ENCODE results near the gene ZFYVE28.

DNA sequence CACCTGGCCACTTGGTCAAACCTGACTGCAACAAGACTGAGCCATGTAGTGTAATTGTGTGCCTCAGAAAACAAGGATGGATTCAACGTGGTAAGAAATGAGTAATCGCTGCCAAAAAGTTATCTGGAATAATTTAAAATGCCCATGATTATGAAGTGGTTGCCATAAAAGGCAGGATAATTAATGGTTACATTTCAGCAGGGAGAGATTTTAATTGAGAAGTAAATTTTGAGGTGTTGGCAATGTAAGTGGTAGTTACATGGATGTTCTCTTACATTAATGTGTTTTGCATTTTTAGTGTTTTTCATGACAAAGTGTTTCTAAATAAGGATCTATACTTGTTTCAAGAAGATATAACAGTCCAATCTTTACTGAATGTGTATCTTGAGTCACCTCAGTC lies 192.2 kb downstream of the ZFYVE28 start:
- no peak for TF ChIP-seq EZH2phosphoT487 (IDR thresholded peaks at IDR 0.05; ENCODE audit: borderline replicate concordance, low read length)
- TF ChIP-seq, protein P1, sequence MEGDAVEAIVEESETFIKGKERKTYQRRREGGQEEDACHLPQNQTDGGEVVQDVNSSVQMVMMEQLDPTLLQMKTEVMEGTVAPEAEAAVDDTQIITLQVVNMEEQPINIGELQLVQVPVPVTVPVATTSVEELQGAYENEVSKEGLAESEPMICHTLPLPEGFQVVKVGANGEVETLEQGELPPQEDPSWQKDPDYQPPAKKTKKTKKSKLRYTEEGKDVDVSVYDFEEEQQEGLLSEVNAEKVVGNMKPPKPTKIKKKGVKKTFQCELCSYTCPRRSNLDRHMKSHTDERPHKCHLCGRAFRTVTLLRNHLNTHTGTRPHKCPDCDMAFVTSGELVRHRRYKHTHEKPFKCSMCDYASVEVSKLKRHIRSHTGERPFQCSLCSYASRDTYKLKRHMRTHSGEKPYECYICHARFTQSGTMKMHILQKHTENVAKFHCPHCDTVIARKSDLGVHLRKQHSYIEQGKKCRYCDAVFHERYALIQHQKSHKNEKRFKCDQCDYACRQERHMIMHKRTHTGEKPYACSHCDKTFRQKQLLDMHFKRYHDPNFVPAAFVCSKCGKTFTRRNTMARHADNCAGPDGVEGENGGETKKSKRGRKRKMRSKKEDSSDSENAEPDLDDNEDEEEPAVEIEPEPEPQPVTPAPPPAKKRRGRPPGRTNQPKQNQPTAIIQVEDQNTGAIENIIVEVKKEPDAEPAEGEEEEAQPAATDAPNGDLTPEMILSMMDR (IDR thresholded peaks at IDR 0.05; ENCODE audit: low read depth, low read length, poor library complexity, severe bottlenecking) = no peak
